Gastrocnemius medialis (tissue), 4 donors: ENCODE measurements around the gene MEF2B. TPM values are rescaled to one million over a fixed set of nuclear protein-coding genes. Genes with fewer than 3 reads are reported as not detected.
A peak's percentile ranks its signal among the peaks of the same experiment; 100 is the strongest.
"Not testable (repeated sequence)": the region's sequence is repeated elsewhere in the genome, so short reads cannot be mapped to it uniquely, and the experiment has no call there.

ENCODE experiments used
- ATAC-seq, 2 donors: fragments of 150-250 bp; one replicate each; pipeline ENCODE4 v1.9.1; 2016
- DNase-seq, 2 donors: peaks; one replicate each; pipeline ENCODE4 v3.0.0-alpha.2; 2019
- H3K27ac ChIP-seq, 4 donors: fragments of 200-600 bp; sonication (generic); 1 replicate in 1 of 4; 2 replicates in 3 of 4; pipeline ENCODE4 v1.5.1; 2016 to 2018; ENCODE audit warnings: mild to moderate bottlenecking in 2 of 4, moderate library complexity in 1 of 4
- H3K27me3 ChIP-seq, 3 donors: fragments of 200-600 bp; sonication (generic) in 2 of 3; 1 replicate in 1 of 3; 2 replicates in 2 of 3; pipeline versions ENCODE4 v1.5.1 to v1.6.0; 2016 to 2019; ENCODE audit warnings: mild to moderate bottlenecking in 1 of 3, moderate library complexity in 1 of 3
- H3K36me3 ChIP-seq, 2 donors: fragments of 200-600 bp; sonication (generic) in 1 of 2; one replicate each; pipeline ENCODE4 v1.5.1; 2017 to 2018
- H3K4me1 ChIP-seq, 2 donors: fragments of 200-600 bp; sonication (generic) in 1 of 2; one replicate each; pipeline ENCODE4 v1.5.1; 2016 to 2017; ENCODE audit warnings: mild to moderate bottlenecking in 2 of 2
- H3K4me3 ChIP-seq, 4 donors: fragments of 200-600 bp; sonication (generic) in 3 of 4; 1 replicate in 1 of 4; 2 replicates in 3 of 4; pipeline ENCODE4 v1.5.1; 2016 to 2019; ENCODE audit warnings: mild to moderate bottlenecking in 2 of 4
- H3K9me3 ChIP-seq, 3 donors: fragments of 200-600 bp; sonication (generic) in 2 of 3; 1 replicate in 1 of 3; 2 replicates in 2 of 3; pipeline ENCODE4 v1.5.1; 2016 to 2019
- CTCF ChIP-seq, 5 experiments: fragments of 450-650 bp in 3 of 5; fragments of 200-600 bp in 2 of 5; sonication (generic) in 2 of 5; IDR thresholded peaks in 4 of 5; conservative IDR thresholded peaks in 1 of 5; 1 replicate in 4 of 5; 2 replicates in 1 of 5; pipeline ENCODE4 v1.5.1; 2016 to 2019; ENCODE audit warnings: antibody characterized with exemption in 5 of 5, mild to moderate bottlenecking in 3 of 5, moderate library complexity in 3 of 5
- POLR2A ChIP-seq, 2 donors: fragments of 450-650 bp; IDR thresholded peaks; one replicate each; pipeline ENCODE4 v1.6.1; 2017; ENCODE audit warnings: antibody characterized with exemption in 2 of 2, mild to moderate bottlenecking in 2 of 2, moderate library complexity in 2 of 2
- in situ Hi-C, 4 donors: fragments of 200-750 bp; cut with MboI; loops; one replicate each; pipeline versions ENCODE4 v1.15.0 to v1.8.0; 2017; ENCODE audit warnings: low sequenced_read_pairs in 4 of 4
- intact Hi-C: fragments of 100-400 bp; cut with DNase I; formaldehyde crosslinking; loops from one replicate; pipeline ENCODE4 v1.15.1; 2023; ENCODE audit warnings: low total_unique reads
- total RNA-seq, 4 donors: library from RNA; depleted of rRNA; stranded (reverse); fragments of >200 nt; gene quantifications; one replicate each; pipeline versions ENCODE4 v1.1.0 to v1.2.3, GENCODE V29; 2016

MEF2B gene
- total RNA-seq, 4 donors from 2014 or later = 0.68 to 1.6 TPM; not detected in 2

- Histone ChIP-seq H3K27ac (no peak overlapping the region), H3K36me3 (peaks cover 0 to 20% of the 10 kb centered on the region in 2 donors), H3K27me3 (no peaks in the 10 kb centered on the region), H3K4me3 (no peak overlapping the region), H3K4me1 (peaks cover 0 to 11% of the 10 kb centered on the region in 2 donors), H3K9me3 (no peaks in the 10 kb centered on the region)
- no peak for DNase-seq
- TF ChIP-seq CTCF (IDR thresholded peaks at IDR 0.05 in 4 of 5, conservative IDR thresholded peaks at IDR 0.05 in 1 of 5) = no peak
- no peak for TF ChIP-seq POLR2A (IDR thresholded peaks at IDR 0.05)
- intact Hi-C loops = no loop called here
- in situ Hi-C loops = no loop called here
- no peak for ATAC-seq
Measured at GRCh38 chr19:19107654-19108053, 62.4 kb downstream of the MEF2B start.

DNA sequence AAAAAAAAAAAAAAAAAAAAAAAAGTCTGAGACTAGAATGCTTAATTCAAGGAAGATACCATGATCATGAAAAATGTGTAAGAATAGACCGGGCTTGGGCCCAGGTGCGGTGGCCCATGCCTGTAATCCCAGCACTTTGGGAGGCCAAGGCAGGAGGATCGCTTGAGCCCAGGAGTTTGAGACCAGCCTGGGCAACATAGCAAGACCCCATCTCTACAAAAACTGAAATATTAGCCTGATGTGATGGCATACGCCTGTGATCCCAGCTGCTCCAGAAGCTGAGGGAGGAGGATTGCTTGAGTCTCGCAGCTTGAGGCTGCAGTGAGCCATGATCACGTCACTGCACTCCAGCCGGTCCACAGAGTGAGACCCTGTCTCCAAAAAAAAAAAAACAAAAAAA lies 63.1 kb downstream of the MEF2B start:
- Histone ChIP-seq H3K4me1 (peaks cover 0 to 11% of the 10 kb centered on the region in 2 donors), H3K36me3 (peaks cover 0 to 20% of the 10 kb centered on the region in 2 donors)
- in situ Hi-C loops, H3K4me3 ChIP-seq, H3K27me3 ChIP-seq, intact Hi-C loops, H3K27ac ChIP-seq, H3K9me3 ChIP-seq, ATAC-seq, DNase-seq: not testable (repeated sequence)

DNA sequence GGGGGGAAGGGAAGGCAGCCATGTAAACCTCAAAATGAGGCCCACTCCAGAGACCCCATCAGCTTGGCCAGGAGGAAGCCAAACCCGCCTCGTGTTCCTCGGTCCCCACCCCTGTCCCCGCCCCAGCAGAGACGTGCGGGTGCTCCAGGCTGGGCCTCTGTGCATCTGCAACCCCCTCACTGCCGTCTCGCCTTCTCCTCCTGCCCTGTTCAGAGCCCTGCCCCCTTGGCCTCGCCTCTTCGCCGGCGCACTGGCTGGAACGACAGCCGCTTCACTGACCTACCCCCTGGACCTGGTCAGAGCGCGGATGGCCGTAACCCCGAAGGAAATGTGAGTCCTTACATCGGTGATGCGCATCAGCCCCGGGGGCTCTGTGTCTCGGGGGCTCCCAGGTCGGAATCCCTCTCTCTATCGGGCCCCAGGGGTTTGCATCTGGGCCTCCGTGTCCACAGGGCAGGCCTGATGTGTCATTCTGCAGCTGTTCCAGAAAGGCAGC lies 64.0 kb downstream of the MEF2B start:
- no peak for ATAC-seq
- TF ChIP-seq CTCF (IDR thresholded peaks at IDR 0.05 in 4 of 5, conservative IDR thresholded peaks at IDR 0.05 in 1 of 5) (no peak), POLR2A (IDR thresholded peaks at IDR 0.05) (no peak)
- in situ Hi-C loops = no loop called here
- intact Hi-C loops = no loop called here
- Histone ChIP-seq H3K36me3 (peaks cover 0 to 24% of the 10 kb centered on the region in 2 donors), H3K4me3 (peak overlapping the region in 1 of 4 donors; percentile 13), H3K4me1 (peaks cover 0 to 11% of the 10 kb centered on the region in 2 donors), H3K27me3 (no peaks in the 10 kb centered on the region), H3K9me3 (no peaks in the 10 kb centered on the region), H3K27ac (no peak overlapping the region)
- DNase-seq = no peak

- peaks cover 0 to 11% of the 10 kb centered on the region in 2 donors for H3K4me1 ChIP-seq
- no peaks in the 10 kb centered on the region for H3K9me3 ChIP-seq
- intact Hi-C loops = no loop called here
- no peak for ATAC-seq
- in situ Hi-C loops = no loop called here
- H3K36me3 ChIP-seq = peaks cover 0 to 24% of the 10 kb centered on the region in 2 donors
- H3K27me3 ChIP-seq = no peaks in the 10 kb centered on the region
- TF ChIP-seq POLR2A (IDR thresholded peaks at IDR 0.05) (no peak), CTCF (IDR thresholded peaks at IDR 0.05 in 4 of 5, conservative IDR thresholded peaks at IDR 0.05 in 1 of 5) (no peak)
- no peak overlapping the region for H3K27ac ChIP-seq
- H3K4me3 ChIP-seq = peak overlapping the region in 2 of 4 donors; percentile 13 to 30
- no peak for DNase-seq
Measured at GRCh38 chr19:19105365-19106055, 64.6 kb downstream of the MEF2B start.

GRCh38 chr19:19103167-19103566 lies 66.9 kb downstream of the MEF2B start:
- no peaks in the 10 kb centered on the region for H3K27me3 ChIP-seq
- no peak for TF ChIP-seq POLR2A (IDR thresholded peaks at IDR 0.05)
- no peak for TF ChIP-seq CTCF (IDR thresholded peaks at IDR 0.05 in 4 of 5, conservative IDR thresholded peaks at IDR 0.05 in 1 of 5)
- H3K27ac ChIP-seq = peak overlapping the region in 1 of 4 donors; percentile 10
- H3K36me3 ChIP-seq = peaks cover 0 to 23% of the 10 kb centered on the region in 2 donors
- intact Hi-C loops (no loop called here), in situ Hi-C loops (no loop called here)
- no peaks in the 10 kb centered on the region for H3K9me3 ChIP-seq
- DNase-seq = no peak
- no peak overlapping the region for H3K4me3 ChIP-seq
- no peaks in the 10 kb centered on the region for H3K4me1 ChIP-seq
- ATAC-seq = no peak

DNA sequence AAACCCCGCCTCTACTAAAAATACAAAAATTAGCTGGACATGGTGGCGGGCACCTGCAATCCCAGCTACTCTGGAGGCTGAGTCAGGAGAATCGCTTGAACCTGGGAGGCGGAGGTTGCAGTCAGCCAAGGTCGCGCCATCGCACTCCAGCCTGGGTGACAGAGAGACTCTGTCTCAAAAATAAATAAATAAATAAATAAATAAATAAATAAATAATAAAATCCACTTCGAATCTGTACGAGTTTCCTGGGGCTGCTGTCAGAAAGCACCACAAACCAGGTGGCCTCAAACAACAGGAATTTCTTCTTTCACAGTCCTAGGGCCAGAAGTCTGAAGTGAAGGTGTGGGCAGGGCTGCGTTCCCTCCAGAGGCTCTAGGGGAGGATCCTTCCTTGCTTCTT lies 67.5 kb downstream of the MEF2B start:
- ATAC-seq, in situ Hi-C loops: not testable (repeated sequence)

More for the DNA sequence above, 67.5 kb downstream of the MEF2B start:
- DNase-seq, H3K27me3 ChIP-seq, H3K4me1 ChIP-seq, H3K9me3 ChIP-seq, intact Hi-C loops, H3K4me3 ChIP-seq, H3K27ac ChIP-seq: not testable (repeated sequence)
- H3K36me3 ChIP-seq = peaks cover 0 to 20% of the 10 kb centered on the region in 2 donors
